Omental fat pad (tissue), 4 donors: Measurements from ENCODE around the gene TAF11L7. TPM values are rescaled to one million over a fixed set of nuclear protein-coding genes. Genes with fewer than 3 reads are reported as not detected.
"Not testable (repeated sequence)": the region's sequence is repeated elsewhere in the genome, so short reads cannot be mapped to it uniquely, and the experiment has no call there.

Experiments
- ATAC-seq: fragments of 150-250 bp; one replicate; pipeline ENCODE4 v1.9.1; 2016; ENCODE audit warnings: mild to moderate bottlenecking, moderate library complexity; ENCODE audit not compliant: low FRiP score
- DNase-seq: peaks from one replicate; pipeline ENCODE4 v3.0.0-alpha.2; 2019; ENCODE audit warnings: low spot score
- small RNA-seq: library from RNA; depleted of rRNA; stranded (forward); fragments of <200 nt; gene quantifications from one replicate; pipeline ENCODE3, GENCODE V24; 2016
- total RNA-seq, 4 donors: library from RNA; depleted of rRNA; stranded (reverse); fragments of >200 nt; gene quantifications; one replicate each; pipeline ENCODE4 v1.1.0, GENCODE V29; 2016
- TF ChIP-seq, protein P1 (sequence below), 3 donors: fragments of 450-650 bp; IDR thresholded peaks; one replicate each; pipeline ENCODE4 v1.5.1; 2016 to 2017; ENCODE audit warnings: antibody characterized with exemption in 3 of 3, mild to moderate bottlenecking in 3 of 3, moderate library complexity in 2 of 3

The TAF11L7 gene
- total RNA-seq, 4 donors from 2014 or later = not detected

DNA sequence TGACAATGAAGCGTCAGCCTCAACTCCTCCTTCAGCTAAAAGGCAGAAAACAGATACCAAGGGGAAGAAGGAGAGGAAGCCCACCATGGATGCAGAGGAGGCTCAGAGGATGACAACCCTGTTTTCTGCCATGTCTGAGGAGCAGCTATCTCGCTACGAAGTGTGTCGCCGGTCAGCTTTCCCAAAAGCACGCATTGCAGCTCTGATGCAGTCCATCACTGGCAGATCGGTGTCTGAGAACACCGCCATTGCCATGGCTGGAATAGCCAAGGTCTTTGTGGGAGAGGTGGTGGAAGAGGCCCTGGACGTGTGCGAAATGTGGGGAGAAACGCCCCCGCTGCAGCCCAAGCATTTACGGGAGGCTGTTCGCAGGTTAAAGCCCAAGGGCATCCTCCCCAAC is 19.4 kb upstream of the TAF11L7 start:
- TF ChIP-seq, protein P1, sequence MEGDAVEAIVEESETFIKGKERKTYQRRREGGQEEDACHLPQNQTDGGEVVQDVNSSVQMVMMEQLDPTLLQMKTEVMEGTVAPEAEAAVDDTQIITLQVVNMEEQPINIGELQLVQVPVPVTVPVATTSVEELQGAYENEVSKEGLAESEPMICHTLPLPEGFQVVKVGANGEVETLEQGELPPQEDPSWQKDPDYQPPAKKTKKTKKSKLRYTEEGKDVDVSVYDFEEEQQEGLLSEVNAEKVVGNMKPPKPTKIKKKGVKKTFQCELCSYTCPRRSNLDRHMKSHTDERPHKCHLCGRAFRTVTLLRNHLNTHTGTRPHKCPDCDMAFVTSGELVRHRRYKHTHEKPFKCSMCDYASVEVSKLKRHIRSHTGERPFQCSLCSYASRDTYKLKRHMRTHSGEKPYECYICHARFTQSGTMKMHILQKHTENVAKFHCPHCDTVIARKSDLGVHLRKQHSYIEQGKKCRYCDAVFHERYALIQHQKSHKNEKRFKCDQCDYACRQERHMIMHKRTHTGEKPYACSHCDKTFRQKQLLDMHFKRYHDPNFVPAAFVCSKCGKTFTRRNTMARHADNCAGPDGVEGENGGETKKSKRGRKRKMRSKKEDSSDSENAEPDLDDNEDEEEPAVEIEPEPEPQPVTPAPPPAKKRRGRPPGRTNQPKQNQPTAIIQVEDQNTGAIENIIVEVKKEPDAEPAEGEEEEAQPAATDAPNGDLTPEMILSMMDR (IDR thresholded peaks at IDR 0.05) = no peak
- DNase-seq (no peak), ATAC-seq (no peak)

DNA sequence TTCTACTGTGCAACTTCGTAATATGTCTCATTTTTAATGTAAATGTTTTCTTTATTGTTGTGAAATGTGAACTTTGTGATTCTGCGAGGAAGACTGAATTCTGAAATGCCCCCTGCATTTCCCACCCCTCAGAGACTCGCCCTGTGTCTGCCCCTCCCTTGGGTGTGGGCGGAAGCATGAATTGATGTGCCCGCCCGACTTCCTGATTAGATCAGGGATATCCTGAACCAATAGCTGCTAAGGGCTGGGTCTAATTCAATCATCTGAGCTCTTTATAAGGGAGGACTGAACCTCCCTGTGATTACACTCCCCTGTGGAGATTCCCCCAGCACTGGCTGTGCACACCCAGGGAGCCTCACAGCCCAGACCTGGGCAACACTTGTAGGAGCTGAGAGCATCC is 18.3 kb upstream of the TAF11L7 start, which contains the start of gene TAF11L11:
Gene TAF11L11 (plus strand): TSS at position 304 of the 400 bp plus-strand sequence.
- ATAC-seq, DNase-seq: not testable (repeated sequence)

DNA sequence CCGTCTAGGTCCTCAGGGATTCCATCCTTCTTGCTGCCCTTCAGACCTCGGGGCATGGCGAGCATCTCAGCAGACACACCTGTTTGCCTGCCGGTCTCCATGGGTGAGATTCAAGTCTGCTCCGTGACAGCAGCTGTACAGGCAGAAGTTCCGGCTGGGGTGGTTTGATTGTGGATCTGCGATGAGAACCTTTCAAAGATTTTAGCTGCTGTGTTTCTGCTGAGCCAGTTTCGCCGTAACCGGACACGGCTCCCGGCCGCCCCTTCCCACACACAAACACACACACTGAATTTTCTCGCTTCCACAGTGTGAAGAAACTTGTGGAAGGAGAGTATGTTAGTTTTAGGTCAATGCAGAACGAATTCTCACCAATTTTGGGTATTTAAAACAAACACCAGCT is 12.2 kb upstream of the TAF11L7 start, which contains the start of gene TAF11L10:
Gene TAF11L10 (minus strand): TSS at position 101 of the 400 bp plus-strand sequence.
- not testable (repeated sequence) for ATAC-seq, DNase-seq

DNA sequence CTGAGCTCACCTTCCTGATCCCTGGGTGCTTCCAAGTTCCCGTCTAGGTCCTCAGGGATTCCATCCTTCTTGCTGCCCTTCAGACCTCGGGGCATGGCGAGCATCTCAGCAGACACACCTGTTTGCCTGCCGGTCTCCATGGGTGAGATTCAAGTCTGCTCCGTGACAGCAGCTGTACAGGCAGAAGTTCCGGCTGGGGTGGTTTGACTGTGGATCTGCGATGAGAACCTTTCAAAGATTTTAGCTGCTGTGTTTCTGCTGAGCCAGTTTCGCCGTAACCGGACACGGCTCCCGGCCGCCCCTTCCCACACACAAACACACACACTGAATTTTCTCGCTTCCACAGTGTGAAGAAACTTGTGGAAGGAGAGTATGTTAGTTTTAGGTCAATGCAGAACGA is 8.7 kb upstream of the TAF11L7 start, which contains the start of gene TAF11L9:
Gene TAF11L9 (minus strand): TSS at position 140 of the 400 bp plus-strand sequence.
- not testable (repeated sequence) for DNase-seq

DNA sequence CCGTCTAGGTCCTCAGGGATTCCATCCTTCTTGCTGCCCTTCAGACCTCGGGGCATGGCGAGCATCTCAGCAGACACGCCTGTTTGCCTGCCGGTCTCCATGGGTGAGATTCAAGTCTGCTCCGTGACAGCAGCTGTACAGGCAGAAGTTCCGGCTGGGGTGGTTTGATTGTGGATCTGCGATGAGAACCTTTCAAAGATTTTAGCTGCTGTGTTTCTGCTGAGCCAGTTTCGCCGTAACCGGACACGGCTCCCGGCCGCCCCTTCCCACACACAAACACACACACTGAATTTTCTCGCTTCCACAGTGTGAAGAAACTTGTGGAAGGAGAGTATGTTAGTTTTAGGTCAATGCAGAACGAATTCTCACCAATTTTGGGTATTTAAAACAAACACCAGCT is 5.3 kb upstream of the TAF11L7 start, which contains the start of gene TAF11L8:
Gene TAF11L8 (minus strand): TSS at position 101 of the 400 bp plus-strand sequence.
- not testable (repeated sequence) for ATAC-seq, DNase-seq

More for the DNA sequence above, 8.7 kb upstream of the TAF11L7 start, which contains the start of gene TAF11L9:
- not testable (repeated sequence) for ATAC-seq

Small RNA genes within 50 kb of the gene (small RNA-seq; reads per million reads assigned to genes)
- gene AC233724.3 (not detected), gene AC233724.6 (not detected), gene AC233724.7 (not detected)

Other genes starting within 250 kb of the TAF11L7 start
- gene TAF11L2, start 87.5 kb downstream of the TAF11L7 start, total RNA-seq = not detected
- not detected for gene TAF11L3, start 67.4 kb downstream of the TAF11L7 start, total RNA-seq
- not detected for gene TAF11L4, start 64.0 kb downstream of the TAF11L7 start, total RNA-seq
- gene TAF11L5, start 60.5 kb downstream of the TAF11L7 start, total RNA-seq = not detected
- gene TAF11L6, start 57.1 kb downstream of the TAF11L7 start, total RNA-seq = not detected
- gene TAF11L8, start 5.2 kb upstream of the TAF11L7 start, total RNA-seq = not detected
- not detected for gene TAF11L9, start 8.6 kb upstream of the TAF11L7 start, total RNA-seq
- not detected for gene TAF11L10, start 12.1 kb upstream of the TAF11L7 start, total RNA-seq
- not detected for gene TAF11L11, start 18.4 kb upstream of the TAF11L7 start, total RNA-seq
- gene TAF11L12, start 24.6 kb upstream of the TAF11L7 start, total RNA-seq = not detected
- gene TAF11L13, start 46.3 kb upstream of the TAF11L7 start, total RNA-seq = not detected
- gene TAF11L14, start 48.7 kb upstream of the TAF11L7 start, total RNA-seq = not detected